Measurements from ENCODE around the gene IL31.

IL31 gene

DNA sequence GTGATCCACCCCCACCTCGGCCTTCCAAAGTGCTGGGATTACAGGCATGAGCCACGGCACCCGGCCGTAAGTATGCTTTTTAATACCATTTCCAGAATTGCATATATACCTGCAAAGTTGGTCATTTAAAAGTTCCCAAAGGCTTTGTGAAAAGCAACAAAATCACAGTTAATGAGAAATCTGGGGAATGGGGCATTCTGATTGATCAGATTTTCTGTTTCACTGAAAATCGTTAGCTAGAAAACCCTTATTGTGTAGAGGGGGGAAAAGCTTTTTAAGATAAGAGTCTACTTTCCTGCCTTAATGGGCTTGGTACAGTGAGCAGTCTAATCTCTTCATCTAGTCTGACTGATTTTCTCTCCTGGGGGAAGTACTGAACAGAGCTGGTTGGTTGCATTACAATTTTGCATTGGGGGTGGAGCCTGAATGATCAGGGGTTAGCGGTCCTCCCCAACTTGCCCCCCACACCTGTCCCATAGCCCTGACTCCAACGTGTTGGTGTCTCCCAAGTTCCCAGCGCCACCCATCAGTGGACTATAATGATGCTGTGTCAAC is 23.8 kb downstream of the IL31 start:
- no peak for DNase-seq

DNA sequence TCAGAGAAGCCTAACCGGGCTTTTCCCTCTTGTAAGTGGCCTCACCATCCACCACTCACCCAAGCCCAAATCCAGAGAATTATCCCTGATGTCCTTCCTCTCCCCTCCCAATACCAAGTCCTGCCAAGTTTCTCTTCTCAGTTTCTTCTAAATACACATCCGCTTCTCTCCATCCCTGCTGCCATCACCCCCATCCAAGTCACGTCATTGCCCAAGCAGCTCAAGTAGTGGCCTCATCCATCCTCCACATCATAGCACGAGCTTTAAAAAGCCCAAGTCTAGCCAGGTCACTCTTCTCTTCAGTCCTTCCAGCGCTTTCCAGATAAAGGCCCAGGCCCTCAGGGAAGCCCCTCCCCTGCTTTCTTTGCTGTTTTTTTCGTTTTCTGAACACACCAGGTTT is 25.4 kb downstream of the IL31 start:
- no peak for DNase-seq

DNA sequence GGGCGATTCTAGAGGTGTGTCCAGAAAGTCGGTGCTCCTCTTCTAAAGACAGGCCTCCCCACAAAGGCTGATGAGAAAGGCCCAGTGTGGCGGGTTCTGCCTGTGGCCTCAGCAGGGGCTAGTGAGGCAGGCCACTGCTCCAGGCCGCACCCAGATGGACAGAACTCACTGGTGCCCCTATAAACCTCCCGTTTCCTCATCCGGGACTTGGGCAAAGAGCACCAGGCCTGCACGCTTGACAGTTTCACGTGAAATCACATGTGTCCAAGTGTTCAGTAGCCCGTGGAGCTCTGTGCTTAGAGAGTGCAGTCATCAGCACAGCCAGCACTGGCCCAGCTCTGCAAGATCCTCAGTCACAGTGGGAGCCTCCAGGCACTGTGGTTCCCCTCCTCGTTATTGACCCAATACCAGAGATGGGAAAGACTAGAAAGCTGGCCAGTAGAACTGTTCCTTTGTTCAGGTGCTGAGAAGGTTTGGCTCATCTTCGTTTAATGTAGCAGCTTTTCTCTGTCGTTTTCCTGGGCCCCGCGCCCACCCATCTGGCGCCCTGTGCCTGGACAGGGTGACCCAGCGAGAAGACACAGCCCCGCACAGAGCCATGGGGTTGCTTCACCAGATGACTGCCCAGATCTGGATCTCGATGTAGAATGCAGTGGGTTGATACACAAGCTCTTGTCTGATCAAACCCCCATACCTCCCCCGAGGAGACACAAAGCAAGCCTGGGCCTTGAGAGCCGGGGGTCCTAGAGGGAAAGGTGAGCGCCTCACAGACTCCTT is 26.3 kb downstream of the IL31 start:
- DNase-seq: no peak

DNA sequence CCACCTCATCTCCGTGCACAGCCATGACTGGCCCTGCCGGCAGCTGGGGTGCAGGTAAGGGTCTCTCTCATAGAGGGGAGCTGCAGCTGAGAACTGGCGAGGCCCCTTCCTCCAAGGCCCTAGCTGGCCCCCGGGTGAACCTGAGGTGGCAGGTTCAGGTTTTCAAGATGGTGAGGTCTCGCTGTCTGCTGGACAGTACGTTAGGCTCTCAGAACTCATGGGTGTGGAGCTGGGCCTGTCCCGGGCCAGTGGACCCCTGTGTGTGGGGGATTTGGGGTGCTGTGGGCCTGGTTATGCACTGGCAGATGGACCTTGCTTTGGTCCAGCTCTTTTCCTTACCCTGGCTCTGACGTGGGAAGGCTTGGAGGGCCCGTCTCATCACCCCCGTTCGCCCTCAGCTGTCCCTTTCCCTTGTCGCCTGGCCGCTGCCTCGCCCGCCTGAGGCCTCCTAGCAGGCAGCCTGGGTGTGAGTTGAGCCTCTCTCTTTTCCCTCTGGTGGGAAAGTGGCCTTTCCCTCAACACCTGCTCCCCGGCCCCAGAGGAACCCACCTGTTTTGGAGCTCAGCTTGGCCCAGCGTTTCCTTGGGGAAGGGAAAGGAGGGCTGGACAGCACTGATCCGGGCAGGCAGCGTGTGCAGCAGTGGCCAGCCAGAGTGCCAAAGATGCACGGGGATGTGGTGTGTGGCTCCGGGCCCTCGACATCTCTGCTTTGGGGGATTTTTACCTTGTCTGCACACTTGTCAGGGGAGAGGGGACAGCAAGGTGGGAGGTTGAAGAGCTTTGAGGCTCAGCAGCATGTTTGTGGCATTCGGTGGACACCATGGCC is 28.3 kb downstream of the IL31 start:
- DNase-seq: no peak

DNA sequence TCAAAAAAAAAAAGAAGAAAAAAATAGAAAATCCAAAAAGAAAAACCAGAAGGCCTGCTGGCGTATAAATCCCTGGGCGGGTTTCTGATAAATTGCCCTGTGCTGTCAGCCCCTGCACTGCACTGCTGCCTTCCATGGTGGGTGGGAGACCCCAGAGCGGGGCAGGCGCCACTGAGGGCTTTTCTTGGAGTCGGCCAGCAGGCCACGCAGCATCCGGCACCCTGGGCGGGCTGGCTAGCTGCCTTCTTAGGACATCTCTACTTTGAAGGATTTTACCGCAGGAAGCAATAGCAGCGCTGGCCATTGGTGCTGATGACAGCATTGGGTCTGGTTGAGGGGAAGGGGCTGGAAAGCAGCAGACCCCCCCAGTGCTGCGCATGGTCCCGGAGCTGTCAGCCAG is 29.1 kb downstream of the IL31 start:
- no peak for DNase-seq

DNA sequence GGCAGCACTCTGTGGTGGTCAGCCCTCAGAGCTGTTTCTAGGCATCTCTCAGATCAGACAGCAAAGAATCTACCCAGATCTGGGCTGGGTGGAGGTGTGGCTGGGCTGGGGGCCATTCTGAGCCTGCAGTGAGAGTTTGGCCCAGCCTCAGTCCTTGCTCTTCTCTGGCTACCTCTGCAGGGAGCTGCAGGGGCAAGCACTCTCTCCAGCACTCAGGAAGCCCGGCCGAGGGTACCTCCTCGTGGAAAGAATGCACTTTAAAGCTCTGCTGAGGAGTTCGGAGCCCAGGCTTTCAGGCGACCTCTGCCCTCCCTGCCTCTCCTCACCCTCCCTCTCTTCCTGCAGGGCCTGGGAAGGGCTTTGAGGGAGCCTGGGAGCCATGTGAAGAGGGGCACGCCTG is 31.2 kb downstream of the IL31 start:
- no peak for DNase-seq

DNA sequence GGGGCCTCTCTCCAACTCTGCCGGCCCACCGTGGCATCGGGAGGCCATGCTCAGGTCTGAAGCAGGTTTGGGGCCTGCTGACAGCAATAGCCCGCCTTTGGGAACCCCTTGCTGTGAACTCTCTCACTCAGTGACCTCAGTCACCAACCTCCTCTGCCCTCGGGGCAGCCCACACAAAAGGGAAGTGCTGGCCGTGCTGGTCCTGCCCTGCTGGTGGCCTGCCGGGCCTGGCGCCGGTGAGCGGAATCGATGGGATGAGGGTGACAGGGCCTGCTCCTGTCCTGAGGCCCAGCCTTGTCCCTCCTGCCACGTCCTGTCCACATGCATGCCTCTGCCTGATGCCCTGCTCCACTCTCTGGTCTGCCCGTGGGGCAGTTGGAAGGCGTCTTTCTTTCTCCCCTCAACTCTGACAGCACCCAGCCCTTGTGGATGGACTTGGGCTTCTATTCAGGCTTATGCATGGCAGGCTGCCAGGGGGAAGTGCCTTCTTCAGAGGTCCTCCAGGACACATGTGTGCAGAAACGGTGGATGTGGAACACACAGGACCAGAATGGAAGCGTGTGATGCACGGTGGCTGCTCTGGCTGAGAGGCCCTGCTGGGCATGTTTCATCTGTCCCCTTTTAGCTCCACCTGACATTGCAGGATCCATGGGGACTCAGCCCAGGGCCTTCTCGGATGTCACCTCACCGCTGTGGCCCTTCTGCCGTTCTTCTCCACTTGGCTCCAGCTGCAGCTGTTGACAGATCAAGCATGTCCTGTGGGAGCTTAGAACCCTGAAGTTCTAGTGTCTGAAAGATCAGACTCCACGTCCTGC is 31.9 kb downstream of the IL31 start:
- DNase-seq: no peak

DNA sequence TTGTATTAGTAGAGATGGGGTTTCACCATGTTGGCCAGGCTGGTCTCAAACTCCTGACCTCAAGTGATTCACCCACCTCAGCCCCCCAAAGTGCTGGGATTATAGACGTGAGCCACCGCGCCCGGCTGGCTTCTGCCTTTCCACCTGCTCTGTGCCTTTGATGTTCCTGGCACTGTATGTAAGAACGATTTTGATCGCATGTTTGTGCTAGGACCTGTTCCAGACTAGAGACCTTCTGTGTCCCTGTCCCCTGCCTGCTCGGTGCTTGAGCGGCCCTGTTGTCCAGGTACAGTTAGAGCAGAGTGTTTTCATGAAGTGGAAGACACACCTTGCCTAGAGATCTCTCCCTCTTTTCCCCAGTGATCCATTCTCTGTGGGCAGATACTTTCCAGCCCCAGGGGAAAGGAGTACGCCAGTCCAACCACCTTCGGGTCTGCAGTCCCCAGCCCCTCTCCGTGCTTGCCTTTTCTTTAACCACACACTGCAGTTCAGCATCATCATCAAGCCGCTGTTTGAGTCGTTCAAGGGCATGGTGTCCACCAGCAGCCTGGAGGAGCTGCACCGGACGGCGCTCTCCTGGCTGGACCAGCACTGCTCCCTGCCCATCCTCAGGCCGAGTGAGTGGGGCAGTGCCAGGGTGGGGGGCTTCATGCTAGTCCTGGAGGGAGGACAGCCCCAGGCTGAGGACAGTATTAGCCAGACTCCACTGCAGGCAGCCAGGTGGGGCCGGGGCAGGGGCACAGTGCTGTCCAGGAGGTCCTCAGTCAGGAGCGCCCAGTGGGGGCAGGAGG is 33.4 kb downstream of the IL31 start:
- DNase-seq: no peak

DNA sequence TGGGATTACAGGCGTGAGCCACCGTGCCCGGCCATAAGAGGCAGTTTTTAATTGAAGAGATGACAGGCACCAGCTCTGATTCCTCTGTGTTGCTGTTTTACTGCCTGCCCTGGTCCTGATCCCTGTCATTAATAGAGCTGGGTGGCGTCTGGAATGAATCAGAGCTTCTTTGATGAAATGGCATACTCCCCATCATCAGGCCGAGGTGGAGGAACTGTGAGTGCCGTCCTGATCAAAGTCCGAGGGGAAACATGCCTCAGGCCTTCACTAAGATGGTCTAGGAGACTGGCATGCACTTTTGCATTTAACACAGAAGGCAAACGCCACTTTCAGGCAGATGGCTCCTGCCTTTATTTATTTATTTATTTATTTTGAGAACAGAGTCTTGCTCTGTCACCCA is 34.1 kb downstream of the IL31 start:
- DNase-seq: no peak

DNA sequence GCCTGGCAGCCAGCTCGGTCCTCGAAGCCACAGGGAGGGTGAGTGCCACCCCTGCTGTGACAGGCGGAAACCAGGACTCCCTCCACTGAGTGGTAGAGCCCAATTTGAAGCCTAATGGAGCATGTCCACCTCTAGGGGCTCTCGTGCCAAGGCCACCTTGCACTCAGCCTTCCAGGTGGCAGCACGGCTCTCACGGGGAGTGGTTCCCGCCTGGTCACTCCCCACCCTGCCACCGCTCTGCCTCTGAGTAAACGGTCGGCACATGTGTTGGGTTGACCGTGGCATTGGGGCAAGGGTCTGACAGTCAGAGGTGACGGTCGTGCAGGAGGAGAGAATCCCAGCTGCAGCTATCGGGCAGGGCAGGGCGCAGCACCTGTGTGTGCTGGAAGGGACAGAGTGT is 34.8 kb downstream of the IL31 start:
- no peak for DNase-seq

DNA sequence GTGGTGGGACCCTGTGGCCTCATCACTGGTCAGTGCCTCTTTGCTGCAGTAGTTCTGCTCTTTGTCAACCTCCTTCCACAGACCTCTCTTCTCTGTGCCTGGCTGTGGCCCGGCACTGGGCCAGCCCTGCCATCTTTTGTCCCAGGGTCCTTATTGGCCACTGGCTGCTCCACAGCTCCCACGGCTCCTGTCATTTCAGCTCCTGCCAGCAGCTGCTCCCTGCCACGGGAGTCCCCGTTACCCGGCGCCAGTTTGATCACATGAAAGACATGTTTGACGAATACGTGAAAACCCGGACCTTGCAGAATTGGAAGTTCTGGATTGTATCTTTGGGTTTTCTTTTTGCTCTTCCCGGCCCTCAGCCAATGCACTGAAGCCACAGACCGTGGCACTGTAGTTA is 35.4 kb downstream of the IL31 start:
- DNase-seq: no peak

DNA sequence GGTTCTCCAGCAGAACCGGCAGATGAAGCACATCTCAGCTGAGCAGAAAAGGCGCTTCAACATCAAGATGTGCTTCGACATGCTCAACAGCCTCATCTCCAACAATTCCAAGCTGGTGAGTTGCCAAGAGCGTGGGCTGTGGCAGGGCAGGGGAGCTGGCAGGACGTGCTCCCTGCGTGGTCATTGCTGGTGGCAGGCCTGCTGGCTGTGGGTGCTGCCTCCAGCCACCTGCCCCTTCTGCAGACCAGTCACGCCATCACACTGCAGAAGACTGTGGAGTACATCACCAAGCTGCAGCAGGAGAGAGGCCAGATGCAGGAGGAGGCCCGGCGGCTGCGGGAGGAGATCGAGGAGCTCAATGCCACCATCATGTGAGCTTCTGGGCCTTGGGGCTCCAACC is 35.8 kb downstream of the IL31 start:
- no peak for DNase-seq

DNA sequence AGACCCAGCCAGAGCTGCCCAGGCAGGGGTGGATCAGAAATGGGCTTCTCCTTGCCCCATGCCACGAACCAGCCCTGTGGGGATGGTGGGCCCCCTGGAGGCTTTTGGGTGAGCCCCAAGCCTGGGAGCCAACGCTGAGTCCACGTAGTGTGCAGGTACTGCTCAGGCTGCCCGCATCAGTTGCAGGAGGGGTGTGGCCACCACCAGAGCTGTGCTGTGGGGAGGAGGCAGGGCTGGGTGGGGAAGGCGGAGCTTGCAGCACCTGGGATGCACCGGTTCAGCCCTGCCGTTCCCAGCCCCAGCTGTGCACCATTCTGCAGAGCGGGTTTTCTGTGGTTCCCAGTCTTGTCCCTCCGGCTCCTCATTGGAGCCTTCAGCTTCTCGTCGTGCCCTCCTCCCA is 36.3 kb downstream of the IL31 start:
- no peak for DNase-seq

DNA sequence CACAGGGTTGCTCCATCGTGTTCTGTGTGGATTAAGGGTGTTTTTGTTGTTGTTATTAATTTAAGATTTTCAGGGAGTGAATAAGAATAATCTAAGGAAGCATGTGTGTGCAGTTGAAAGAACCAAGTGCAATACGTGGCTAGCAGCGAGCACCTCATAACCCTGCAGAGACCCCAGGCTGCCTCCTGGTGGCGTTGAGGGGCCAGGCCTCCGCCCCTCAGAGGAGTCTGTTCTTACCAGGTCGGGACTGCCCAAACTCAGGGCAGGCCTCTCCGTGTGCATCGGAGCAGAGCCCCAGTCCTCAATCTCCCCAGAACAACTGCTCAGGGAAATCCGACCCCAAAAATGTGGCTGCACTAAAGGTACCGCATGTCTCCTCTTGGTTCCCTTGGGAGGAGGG is 36.8 kb downstream of the IL31 start:
- DNase-seq: no peak

DNA sequence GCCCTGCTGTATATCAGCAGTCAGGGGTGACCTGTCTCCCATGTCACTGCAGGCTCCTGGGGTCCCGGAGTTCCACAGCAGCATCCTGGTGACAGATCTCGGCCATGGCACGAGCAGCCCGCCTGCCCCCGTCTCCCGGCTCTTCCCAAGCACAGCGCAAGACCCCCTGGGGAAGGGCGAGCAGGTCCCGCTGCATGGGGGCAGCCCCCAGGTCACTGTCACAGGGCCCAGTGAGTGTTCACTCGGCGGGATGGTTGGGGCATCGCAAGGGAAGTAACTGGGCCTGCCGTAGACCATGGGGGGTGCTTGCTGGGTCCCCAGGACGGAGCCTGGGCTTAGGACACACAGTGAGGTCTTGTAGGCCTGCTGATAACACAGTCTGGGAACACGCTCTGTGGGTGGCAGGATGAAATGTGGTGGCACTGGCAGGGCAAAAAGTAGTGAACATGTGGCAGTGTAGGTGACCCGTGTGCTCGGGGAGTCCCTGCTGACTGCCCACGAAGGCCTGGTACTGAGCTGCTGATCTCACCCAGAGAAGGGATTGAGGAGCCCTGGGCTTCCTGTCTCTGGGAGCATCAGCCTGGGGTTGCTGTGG is 38.5 kb downstream of the IL31 start:
- no peak for DNase-seq

DNA sequence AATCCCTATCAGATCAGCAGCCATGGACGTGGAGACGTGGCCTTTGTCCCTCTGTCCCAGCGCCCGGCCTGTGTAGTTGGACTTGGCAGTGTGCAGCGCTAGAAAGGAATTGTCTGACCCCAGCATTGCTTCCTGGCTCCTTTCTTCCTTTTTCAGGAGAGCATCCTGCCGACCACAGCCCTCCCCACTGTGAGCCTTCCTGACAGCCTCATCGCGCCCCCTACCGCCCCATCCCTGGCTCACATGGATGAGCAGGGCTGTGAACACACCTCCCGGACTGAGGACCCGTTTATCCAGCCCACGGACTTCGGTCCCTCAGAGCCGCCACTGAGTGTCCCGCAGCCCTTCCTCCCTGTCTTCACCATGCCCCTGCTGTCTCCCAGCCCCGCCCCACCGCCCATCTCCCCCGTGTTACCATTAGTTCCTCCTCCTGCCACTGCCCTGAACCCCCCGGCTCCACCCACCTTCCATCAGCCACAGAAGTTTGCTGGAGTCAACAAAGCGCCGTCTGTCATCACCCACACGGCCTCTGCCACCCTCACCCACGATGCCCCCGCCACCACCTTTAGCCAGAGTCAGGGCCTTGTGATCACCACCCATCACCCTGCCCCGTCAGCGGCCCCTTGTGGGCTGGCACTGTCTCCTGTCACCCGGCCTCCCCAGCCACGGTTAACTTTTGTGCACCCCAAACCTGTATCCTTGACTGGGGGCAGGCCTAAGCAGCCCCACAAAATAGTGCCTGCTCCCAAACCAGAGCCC is 40.6 kb downstream of the IL31 start:
- DNase-seq: no peak

DNA sequence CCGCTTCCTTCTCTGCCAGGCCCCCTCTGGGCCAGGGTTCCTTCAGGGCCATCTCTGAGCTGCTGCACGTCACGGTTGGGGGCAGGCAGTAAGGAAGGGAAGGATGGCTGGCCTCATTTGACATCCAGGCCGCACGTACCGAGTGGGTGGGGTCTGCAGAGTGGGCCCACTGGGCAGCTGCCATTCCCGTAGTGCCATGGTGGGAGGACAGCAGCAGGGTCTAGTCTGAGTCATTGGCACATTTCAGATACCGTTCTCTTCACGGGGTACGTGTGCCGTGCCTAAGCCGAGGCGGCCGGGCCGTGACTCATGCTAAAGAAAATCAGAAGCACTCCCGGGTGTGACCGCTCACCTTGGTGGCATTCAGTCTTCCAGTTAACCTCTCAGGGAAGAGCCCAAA is 43.9 kb downstream of the IL31 start:
- no peak for DNase-seq

DNA sequence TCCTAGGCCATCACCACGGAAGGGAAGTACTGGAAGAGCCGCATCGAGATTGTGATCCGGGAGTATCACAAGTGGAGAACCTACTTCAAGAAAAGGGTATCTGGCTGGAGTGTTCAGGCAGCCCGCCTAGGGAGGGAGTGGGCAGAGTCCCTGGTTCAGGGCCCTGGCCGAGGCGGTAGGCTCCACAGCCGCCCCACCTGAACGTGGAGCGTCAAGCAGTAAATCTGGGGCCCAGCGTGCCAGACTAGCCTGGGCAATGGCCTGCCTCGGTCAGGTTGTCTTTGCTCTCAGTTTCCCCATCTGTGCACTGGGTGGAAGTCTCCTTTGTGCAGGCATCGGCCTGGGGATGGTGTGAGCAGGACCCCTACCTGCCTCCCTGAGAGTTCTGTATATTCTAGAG is 44.9 kb downstream of the IL31 start:
- DNase-seq: no peak

DNA sequence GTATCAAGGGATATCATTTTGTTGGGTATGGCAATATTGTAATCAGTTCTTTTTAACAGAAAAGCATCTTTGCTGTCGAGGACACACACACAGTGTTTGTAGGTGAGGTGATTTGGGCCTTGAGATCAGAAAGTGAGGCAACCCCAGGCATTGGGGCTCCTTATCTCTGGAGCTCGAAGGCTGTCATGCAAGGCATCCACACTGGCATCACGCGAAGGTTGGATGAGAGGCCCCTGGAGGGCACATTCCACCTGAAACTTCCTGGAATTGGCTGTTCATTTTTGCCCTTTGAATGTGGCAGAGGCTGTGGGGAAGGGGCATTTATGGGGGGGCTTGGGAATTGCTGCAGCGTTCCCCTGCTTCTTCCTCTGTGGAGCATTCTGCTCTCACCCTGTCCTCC is 45.5 kb downstream of the IL31 start:
- no peak for DNase-seq

DNA sequence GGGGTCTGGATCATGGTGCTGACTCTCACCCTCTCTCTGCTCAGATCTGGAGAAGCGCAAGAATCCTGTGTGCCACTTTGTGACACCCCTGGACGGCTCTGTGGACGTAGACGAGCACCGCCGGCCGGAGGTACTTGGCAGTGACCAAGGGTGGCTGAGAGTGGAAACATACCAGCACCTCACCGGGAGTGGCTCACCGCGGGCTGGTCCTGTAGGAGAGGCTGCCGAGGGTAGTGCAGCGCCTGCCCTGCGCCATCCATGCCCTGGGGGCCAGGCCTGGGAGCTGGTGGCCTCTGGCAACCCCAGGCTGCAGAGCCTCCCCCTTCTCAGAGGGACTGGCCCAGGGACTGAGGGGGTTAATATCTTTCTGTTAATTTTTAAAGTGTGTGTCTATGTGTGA is 46.2 kb downstream of the IL31 start:
- no peak for DNase-seq

Data from activated naive CD4-positive, alpha-beta T cell treated with Interleukin-2 at 50 U/mL for 16 hours (primary cell).